M059J (cell line): ENCODE results near the gene FXN. TPM values are rescaled to one million over a fixed set of nuclear protein-coding genes. Genes with fewer than 3 reads are reported as not detected.
"Not testable (repeated sequence)": the region's sequence is repeated elsewhere in the genome, so short reads cannot be mapped to it uniquely, and the experiment has no call there.

Experiments
- DNase-seq: peaks from one replicate; pipeline ENCODE4 v3.0.0-alpha.2; 2012; ENCODE audit warnings: low read depth
- total RNA-seq: library from RNA; depleted of rRNA; stranded (reverse); fragments of >200 nt; shearing (Covaris generic); gene quantifications from 2 replicates; pipeline ENCODE4 v1.2.3, GENCODE V29; 2014

FXN gene
- total RNA-seq, 1 experiment from 2014 or later, result 7.4 TPM

GRCh38 chr9:69103348-69103996 is 67.9 kb downstream of the FXN start:
- not testable (repeated sequence) for DNase-seq

GRCh38 chr9:69104830-69105527 is 69.4 kb downstream of the FXN start:
- no peak for DNase-seq

GRCh38 chr9:69107771-69108170 is 72.2 kb downstream of the FXN start:
- DNase-seq, result no peak

GRCh38 chr9:69108706-69109105 is 73.2 kb downstream of the FXN start:
- DNase-seq, result not testable (repeated sequence)

GRCh38 chr9:69109152-69109551 is 73.6 kb downstream of the FXN start:
- no peak for DNase-seq

- not testable (repeated sequence) for DNase-seq
These were observed 77.1 kb downstream of the FXN start for GRCh38 chr9:69112646-69113045.

- DNase-seq, result no peak
These were observed 80.1 kb downstream of the FXN start for GRCh38 chr9:69115621-69116020.

GRCh38 chr9:69118656-69119055 is 83.1 kb downstream of the FXN start:
- no peak for DNase-seq

GRCh38 chr9:69120380-69121154 is 85.0 kb downstream of the FXN start:
- DNase-seq, result peak; percentile 35

- peak; percentile 55 for DNase-seq
These were observed 85.9 kb downstream of the FXN start for GRCh38 chr9:69121155-69122081.

GRCh38 chr9:69122082-69122548 is 86.6 kb downstream of the FXN start:
- DNase-seq, result peak; percentile 74

GRCh38 chr9:69122549-69123141 is 87.1 kb downstream of the FXN start:
- peak; percentile 62 for DNase-seq

GRCh38 chr9:69130456-69131441 is 95.2 kb downstream of the FXN start:
- peak; percentile 93 for DNase-seq

GRCh38 chr9:69131682-69132081 is 96.1 kb downstream of the FXN start:
- DNase-seq, result peak; percentile 80

GRCh38 chr9:69132361-69132760 is 96.8 kb downstream of the FXN start:
- DNase-seq, result no peak

- DNase-seq, result no peak
These were observed 98.9 kb downstream of the FXN start for GRCh38 chr9:69134412-69134811.

GRCh38 chr9:69136185-69136584 is 100.6 kb downstream of the FXN start:
- DNase-seq, result no peak

- no peak for DNase-seq
These were observed 101.2 kb downstream of the FXN start for GRCh38 chr9:69136779-69137178.

GRCh38 chr9:69137311-69137710 is 101.8 kb downstream of the FXN start:
- DNase-seq, result no peak

- DNase-seq, result no peak
These were observed 104.0 kb downstream of the FXN start for GRCh38 chr9:69139596-69139995.
